ENCODE data around the gene OSR1.
A peak's percentile ranks its signal among the peaks of the same experiment; 100 is the strongest.

The OSR1 gene

DNA sequence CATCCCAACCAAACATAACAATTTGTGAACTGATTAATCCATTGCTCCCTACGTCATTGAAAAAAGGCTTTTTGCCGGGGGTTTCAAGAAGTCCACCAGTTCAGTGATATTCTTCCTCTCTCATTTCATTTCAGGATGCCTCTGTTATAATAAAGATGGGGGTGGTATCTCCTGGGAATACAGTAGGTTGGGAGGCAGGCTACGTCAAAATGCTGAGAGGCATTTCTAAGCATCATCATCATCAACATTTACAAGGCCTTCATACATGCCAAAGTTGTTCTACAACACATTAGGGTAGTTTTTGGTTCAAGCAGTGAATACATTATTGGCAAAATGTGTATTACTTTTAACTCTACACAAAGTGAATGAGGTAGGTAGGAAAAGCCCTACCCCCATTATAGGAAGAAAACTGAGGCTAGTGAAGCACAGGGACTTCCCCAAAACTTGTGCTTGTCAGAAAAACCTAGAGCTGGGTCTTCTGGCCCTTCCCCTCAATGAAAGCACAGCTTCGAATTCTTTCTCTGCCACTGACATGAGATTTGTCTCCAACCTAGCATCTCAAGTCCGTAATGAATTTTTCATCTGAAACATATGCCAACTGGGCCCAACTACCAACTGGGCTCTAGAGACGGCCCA lies 11.3 kb downstream of the OSR1 start:
- DNase-seq (ENCODE audit: low spot score), result peak; percentile 38
- in situ Hi-C loops (cut with MboI; ENCODE audit: low pct_unique_long_range_greater_than_20kb, low sequenced_read_pairs, unreplicated experiment), result no loop called here
- TF ChIP-seq CTCF (IDR thresholded peaks at IDR 0.05; ENCODE audit: extremely low read depth, insufficient read depth, missing control alignments), result no peak

DNA sequence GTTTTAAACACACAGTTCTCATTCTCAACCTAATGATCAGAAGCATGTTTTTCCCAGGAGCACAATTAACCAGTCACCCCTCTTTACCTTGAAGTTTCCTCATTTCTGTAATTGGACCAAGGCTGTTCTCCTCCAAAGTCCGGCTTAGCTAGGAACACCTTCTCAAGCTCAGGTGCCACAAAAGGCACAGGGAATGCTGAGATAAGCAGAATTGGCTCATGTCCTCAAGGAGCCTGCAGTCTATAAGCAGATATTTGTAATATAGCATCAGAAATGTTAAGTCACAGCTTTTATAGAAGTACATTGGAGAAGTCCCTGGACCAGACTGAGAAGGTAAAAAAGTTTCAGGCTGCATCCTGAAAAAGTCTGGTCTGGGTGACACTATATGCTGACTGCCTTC lies 20.7 kb downstream of the OSR1 start:
- DNase-seq (ENCODE audit: low spot score), result no peak
- in situ Hi-C loops (cut with MboI; ENCODE audit: low pct_unique_long_range_greater_than_20kb, low sequenced_read_pairs, unreplicated experiment), result no loop called here
- TF ChIP-seq CTCF (IDR thresholded peaks at IDR 0.05; ENCODE audit: extremely low read depth, insufficient read depth, missing control alignments), result no peak

DNA sequence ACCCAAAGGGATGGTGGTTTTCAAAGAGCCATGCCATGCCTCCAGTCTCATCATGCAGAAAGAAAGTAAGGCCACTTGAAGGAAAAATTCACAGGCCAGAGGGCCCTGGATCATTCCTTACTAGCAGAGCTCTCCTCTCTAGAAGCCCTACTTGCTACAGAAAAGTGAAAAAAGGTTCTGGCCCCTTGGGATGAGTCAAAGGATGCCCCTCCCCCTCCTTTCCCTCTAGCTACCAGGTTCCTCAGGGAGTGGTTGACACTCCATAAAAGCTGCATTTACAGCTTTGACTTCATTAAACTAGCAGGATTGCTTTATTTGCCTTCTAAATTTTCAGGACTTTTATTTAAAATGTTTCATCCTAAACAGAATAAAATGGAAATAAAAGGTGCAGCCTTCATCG lies 21.2 kb downstream of the OSR1 start:
- in situ Hi-C loops (cut with MboI; ENCODE audit: low pct_unique_long_range_greater_than_20kb, low sequenced_read_pairs, unreplicated experiment), result no loop called here
- DNase-seq (ENCODE audit: low spot score), result no peak
- TF ChIP-seq CTCF (IDR thresholded peaks at IDR 0.05; ENCODE audit: extremely low read depth, insufficient read depth, missing control alignments), result no peak

DNA sequence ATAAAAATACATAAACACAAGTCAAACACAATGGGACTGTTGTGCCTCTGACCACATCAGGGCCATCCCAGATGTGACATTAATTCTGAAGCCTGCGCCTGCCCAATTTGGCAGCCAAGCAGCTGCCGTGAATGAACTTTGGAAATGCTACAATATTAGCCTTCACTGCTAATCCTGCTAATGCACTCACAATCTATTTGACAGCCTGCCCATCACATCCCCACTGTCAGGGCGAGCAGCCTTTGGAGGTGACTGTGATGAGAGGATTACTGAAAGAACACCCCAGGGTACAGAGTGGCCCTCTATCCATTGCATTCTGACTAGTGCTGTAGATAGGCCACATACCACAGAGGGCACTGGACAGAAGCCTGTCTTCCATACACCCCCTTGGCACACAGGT lies 21.6 kb downstream of the OSR1 start:
- no peak for TF ChIP-seq CTCF (IDR thresholded peaks at IDR 0.05; ENCODE audit: extremely low read depth, insufficient read depth, missing control alignments)
- in situ Hi-C loops (cut with MboI; ENCODE audit: low pct_unique_long_range_greater_than_20kb, low sequenced_read_pairs, unreplicated experiment), result no loop called here
- DNase-seq (ENCODE audit: low spot score), result no peak

- no peak for DNase-seq (ENCODE audit: low spot score)
- no peak for TF ChIP-seq CTCF (IDR thresholded peaks at IDR 0.05; ENCODE audit: extremely low read depth, insufficient read depth, missing control alignments)
- in situ Hi-C loops (cut with MboI; ENCODE audit: low pct_unique_long_range_greater_than_20kb, low sequenced_read_pairs, unreplicated experiment), result no loop called here
These were observed 25.9 kb downstream of the OSR1 start for GRCh38 chr2:19332503-19332902.

- no peak for TF ChIP-seq CTCF (IDR thresholded peaks at IDR 0.05; ENCODE audit: extremely low read depth, insufficient read depth, missing control alignments)
- in situ Hi-C loops (cut with MboI; ENCODE audit: low pct_unique_long_range_greater_than_20kb, low sequenced_read_pairs, unreplicated experiment), result no loop called here
These were observed 27.0 kb downstream of the OSR1 start for GRCh38 chr2:19331450-19331849.

DNA sequence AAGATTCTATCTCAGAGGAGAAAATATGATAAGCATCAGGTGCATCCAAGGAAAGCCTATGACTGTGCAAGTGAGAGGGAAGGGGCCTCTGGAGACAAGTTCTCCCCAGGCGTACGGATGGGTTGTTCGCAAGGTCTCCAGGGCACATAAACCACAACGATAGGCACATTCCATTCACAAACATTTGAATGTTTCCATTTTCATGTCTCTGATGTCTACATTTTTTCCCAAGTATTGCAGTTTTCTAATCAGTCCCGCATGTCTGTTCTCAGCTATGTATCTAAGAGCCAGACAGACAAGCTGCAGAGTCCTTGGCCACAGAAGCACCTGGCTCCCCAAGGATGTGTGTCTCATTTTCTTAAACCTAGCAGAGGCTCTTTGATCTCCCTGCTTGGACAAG lies 28.0 kb downstream of the OSR1 start:
- no peak for TF ChIP-seq CTCF (IDR thresholded peaks at IDR 0.05; ENCODE audit: extremely low read depth, insufficient read depth, missing control alignments)
- in situ Hi-C loops (cut with MboI; ENCODE audit: low pct_unique_long_range_greater_than_20kb, low sequenced_read_pairs, unreplicated experiment), result no loop called here
- DNase-seq (ENCODE audit: low spot score), result no peak

More at GRCh38 chr2:19331450-19331849, 27.0 kb downstream of the OSR1 start:
- no peak for DNase-seq (ENCODE audit: low spot score)

Data from GM13977 (cell line).